GM13977 (cell line): Measurements from ENCODE around the gene GHRL.

Experiments
- DNase-seq: peaks from one replicate; pipeline ENCODE4 v3.0.0; 2012; ENCODE audit warnings: low spot score
- in situ Hi-C: fragments of 300-500 bp; cut with MboI; formaldehyde crosslinking; loops from one replicate; pipeline ENCODE4 v1.12.0; 2022; ENCODE audit warnings: low sequenced_read_pairs, low pct_unique_long_range_greater_than_20kb, mixed read lengths, inconsistent platforms; ENCODE audit not compliant: unreplicated experiment
- TF ChIP-seq, protein P1 (sequence below): IDR thresholded peaks from 2 replicates; pipeline ENCODE4 v1.5.1; 2012; ENCODE audit warnings: mild to moderate bottlenecking, control low read depth; ENCODE audit not compliant: insufficient read depth; ENCODE audit errors: extremely low read depth, missing control alignments

GHRL gene

GRCh38 chr3:10319251-10319650, 26.5 kb upstream of the GHRL start:
- in situ Hi-C loops: no loop called here
- TF ChIP-seq, protein P1, sequence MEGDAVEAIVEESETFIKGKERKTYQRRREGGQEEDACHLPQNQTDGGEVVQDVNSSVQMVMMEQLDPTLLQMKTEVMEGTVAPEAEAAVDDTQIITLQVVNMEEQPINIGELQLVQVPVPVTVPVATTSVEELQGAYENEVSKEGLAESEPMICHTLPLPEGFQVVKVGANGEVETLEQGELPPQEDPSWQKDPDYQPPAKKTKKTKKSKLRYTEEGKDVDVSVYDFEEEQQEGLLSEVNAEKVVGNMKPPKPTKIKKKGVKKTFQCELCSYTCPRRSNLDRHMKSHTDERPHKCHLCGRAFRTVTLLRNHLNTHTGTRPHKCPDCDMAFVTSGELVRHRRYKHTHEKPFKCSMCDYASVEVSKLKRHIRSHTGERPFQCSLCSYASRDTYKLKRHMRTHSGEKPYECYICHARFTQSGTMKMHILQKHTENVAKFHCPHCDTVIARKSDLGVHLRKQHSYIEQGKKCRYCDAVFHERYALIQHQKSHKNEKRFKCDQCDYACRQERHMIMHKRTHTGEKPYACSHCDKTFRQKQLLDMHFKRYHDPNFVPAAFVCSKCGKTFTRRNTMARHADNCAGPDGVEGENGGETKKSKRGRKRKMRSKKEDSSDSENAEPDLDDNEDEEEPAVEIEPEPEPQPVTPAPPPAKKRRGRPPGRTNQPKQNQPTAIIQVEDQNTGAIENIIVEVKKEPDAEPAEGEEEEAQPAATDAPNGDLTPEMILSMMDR: no peak
- DNase-seq: no peak

DNA sequence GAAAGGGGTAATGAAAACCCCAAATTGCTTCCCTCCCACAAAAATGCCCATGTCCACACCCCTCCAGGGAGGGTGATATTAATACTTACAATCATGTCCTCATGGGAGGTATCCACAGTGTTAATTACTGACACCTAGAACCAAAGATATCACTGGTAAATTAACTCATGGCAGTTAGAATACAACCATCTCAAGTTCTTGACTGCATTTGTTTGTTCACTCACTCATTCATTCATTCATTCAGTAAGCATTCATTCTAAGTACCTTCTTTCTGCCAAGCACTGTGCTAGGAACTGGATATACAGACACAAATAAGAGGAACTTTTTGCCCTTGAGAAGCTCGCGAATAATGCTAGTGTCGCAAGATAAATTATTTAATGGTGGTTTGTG, 25.2 kb upstream of the GHRL start:
- TF ChIP-seq, protein P1: no peak
- in situ Hi-C loops: no loop called here
- no peak for DNase-seq

GRCh38 chr3:10317311-10317960, 24.7 kb upstream of the GHRL start:
- TF ChIP-seq, protein P1: no peak
- DNase-seq: no peak
- in situ Hi-C loops: no loop called here

DNA sequence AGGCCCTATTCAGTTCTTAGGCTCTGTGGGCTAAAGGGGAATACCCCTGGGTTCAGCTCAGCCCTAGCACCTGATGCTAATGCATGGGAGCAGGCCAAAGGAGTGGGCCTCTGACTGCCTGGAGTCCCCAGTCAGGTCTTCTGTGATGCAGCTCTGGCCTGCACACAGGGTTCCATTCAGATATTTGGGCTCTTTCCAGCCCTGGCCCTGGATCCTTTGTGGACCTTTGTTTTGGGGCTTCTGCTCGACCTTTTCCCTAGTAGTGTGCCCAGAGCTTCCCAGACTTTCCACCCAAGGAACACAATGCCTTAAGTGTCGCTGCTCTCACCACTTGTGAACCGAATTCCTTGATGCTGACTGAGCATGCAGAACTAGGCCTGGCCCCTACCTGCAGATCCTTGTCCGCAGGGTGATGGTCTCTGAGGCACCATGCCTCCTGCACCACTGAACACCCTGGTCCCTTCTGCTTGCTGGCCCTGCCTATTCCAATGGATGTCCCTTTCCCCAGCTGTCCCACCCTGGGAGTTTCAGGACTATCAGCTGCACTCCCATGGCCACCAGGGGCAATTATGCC, 23.1 kb upstream of the GHRL start:
- no peak for DNase-seq
- TF ChIP-seq, protein P1: no peak
- in situ Hi-C loops: no loop called here

- TF ChIP-seq, protein P1: no peak
- DNase-seq: no peak
- in situ Hi-C loops: no loop called here
Observed at GRCh38 chr3:10315101-10315500, 22.4 kb upstream of the GHRL start.

GRCh38 chr3:10312861-10313260, 20.1 kb upstream of the GHRL start:
- in situ Hi-C loops: no loop called here
- no peak for DNase-seq
- TF ChIP-seq, protein P1: no peak
